Muscle layer of duodenum (tissue), 2 donors: ENCODE results near the gene MYH7.

ENCODE experiments used
- H3K27ac ChIP-seq: one replicate; pipeline ENCODE4 v1.7.0; 2013; ENCODE audit warnings: mild to moderate bottlenecking, low read length
- H3K27me3 ChIP-seq: one replicate; pipeline ENCODE4 v1.7.0; 2013; ENCODE audit warnings: low read depth, mild to moderate bottlenecking, control low read depth, low read length
- H3K36me3 ChIP-seq, 2 donors: one replicate each; pipeline ENCODE4 v1.7.0; 2013; ENCODE audit warnings: low read length in 2 of 2, control low read depth in 1 of 2, mild to moderate bottlenecking in 1 of 2; ENCODE audit not compliant: insufficient read depth in 2 of 2, control insufficient read depth in 1 of 2
- H3K4me1 ChIP-seq, 2 donors: one replicate each; pipeline ENCODE4 v1.7.0; 2013; ENCODE audit warnings: low read length in 2 of 2, mild to moderate bottlenecking in 2 of 2, control low read depth in 1 of 2, moderate library complexity in 1 of 2; ENCODE audit not compliant: insufficient read depth in 2 of 2, control insufficient read depth in 1 of 2
- H3K4me3 ChIP-seq, 2 donors: one replicate each; pipeline ENCODE4 v1.7.0; 2013; ENCODE audit warnings: low read length in 2 of 2, low read depth in 1 of 2, mild to moderate bottlenecking in 1 of 2
- H3K9me3 ChIP-seq, 2 donors: one replicate each; pipeline ENCODE4 v1.7.0; 2013; ENCODE audit warnings: low read length in 2 of 2, control low read depth in 1 of 2, mild to moderate bottlenecking in 1 of 2; ENCODE audit not compliant: control insufficient read depth in 1 of 2
- donor health status: healthy.

MYH7 gene

DNA sequence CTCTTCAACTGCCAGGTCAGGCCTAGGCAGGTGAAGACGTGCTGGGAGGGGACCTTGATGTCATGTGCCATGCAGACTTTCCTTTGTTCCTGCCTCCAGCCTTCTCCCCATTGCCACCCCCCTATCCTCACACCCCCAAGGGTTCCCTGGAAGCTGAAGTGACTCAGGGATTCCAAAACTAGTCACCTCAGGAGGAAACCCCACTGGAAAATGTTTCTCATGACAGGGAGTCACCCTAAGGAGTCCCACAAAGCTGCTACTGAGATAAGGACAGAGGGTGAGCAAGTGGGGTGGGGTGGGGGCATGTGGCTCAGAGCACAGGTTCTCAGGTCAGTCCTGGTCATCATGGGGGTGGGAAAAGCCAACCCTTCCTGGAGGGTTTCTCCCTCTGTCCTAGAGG, 65.2 kb downstream of the MYH7 start:
- Histone ChIP-seq H3K27me3 (no peaks in the 10 kb centered on the region), H3K9me3 (no peaks in the 10 kb centered on the region), H3K27ac (no peak overlapping the region), H3K36me3 (no peaks in the 10 kb centered on the region), H3K4me3 (no peak overlapping the region), H3K4me1 (peaks cover 3 to 12% of the 10 kb centered on the region in 2 donors)

DNA sequence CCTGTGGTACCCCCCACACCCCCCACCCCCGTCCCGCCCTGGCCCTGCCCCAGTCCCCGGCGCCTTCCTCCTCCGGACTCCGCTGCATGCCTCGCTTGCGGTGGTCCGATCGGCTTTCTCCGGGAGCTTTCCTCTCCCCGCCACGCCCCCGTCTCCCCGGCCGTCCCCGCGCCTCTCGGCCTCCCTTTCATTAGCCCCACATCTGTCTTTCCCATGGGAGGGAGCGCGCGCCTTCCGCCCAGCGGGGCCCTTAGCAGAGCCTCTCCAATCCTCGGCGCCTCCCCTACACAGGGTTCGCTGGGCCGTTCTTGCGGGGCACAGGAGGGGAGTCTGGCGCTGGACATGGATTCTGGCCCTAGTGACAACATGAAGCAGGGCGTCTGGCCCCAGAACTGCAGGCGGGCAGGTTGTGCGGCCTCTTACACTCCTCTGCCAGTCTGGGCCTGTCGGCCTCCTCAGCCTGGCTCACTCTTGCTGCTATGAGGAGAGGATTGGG, 69.0 kb downstream of the MYH7 start:
- H3K9me3 ChIP-seq, result no peaks in the 10 kb centered on the region
- peak overlapping the region in 1 of 2 donors; percentile 74 for H3K4me3 ChIP-seq
- peak overlapping the region; percentile 72 for H3K27ac ChIP-seq
- no peaks in the 10 kb centered on the region for H3K27me3 ChIP-seq
- peaks cover 0 to 6% of the 10 kb centered on the region in 2 donors for H3K36me3 ChIP-seq
- peaks cover 10 to 36% of the 10 kb centered on the region in 2 donors for H3K4me1 ChIP-seq

DNA sequence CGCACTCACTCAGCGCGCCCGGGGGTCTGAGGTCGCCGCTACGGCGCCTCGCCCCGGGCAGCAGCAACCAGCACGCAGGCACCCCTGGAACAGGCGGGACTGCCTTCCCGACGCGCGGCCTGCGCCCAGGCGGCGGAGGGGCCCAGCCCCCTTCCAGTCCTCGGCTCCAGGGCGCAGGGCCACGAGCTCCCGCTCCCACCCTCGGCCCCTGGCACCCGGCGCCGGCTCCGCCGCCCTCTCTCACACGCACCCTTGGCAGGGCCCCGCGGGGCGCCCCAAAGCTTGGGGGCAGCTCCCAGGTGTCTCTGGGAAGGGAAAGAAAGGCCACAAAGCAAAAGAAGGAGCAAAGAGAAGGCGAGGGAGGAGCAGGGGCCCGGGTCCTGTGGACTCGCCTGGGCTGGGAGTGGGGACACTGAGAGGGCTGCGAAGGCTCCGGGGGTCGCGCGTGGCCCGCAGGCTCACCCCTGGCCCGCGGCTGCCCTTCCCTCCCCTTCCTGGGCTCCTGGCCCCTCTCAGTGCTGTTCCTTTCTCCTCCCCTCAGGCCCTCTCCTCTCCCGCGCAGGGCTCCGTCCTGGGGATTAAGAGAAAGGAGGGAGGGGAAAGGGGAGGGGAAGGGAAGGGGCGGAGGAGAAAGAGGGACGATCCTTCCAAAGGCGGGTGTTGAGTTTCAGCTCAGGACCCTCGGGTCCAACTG, 69.6 kb downstream of the MYH7 start:
- H3K27me3 ChIP-seq, result no peaks in the 10 kb centered on the region
- peaks cover 10 to 41% of the 10 kb centered on the region in 2 donors for H3K4me1 ChIP-seq
- no peaks in the 10 kb centered on the region for H3K9me3 ChIP-seq
- peak overlapping the region; percentile 67 for H3K27ac ChIP-seq
- peak overlapping the region; percentile 16 to 74 for H3K4me3 ChIP-seq
- peaks cover 0 to 6% of the 10 kb centered on the region in 2 donors for H3K36me3 ChIP-seq

DNA sequence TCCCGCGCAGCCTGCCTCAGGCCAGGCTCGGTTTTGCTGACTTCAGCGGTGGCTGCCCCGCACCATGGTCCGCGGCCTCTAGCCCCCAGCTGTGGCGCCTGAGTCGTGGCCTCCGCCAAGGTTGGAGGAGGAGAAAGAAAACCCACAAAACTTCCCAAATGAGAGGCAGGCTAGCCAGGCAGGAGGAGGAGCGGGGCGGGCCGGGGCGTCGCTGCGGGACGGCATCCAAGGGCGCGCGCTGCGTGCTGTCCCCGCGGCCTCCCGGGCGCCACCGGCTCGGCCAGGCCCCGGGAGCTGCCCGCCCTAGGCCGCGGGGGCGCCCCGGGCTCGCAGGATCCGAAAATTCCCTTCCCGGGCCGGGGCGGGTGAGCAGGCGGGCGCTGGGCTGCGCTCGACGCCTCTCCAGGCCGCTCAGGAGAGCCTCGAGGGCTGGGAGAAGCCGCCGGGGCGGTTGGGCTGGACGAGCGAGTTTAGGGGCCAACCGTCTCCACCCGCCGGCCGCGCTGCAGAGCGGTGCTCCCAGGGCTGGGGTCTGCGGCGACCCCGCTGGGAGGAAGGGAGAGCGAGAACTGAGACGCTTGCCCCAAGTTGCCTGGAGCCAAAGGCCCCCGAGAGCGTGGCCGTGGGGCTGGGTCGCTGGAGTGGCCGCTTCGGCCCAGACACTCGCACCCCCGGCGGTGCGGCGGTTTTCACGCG, 70.3 kb downstream of the MYH7 start, which contains the start of gene EFS:
TSS of gene EFS (minus strand) at position 137 of the 696 bp plus-strand sequence. CDS start 147 bp downstream, outside the sequence.
- Histone ChIP-seq H3K27ac (peak within 1 kb of the TSS; percentile 86), H3K4me1 (peaks cover 10 to 46% of the 10 kb centered on the region in 2 donors), H3K9me3 (no peaks in the 10 kb centered on the region), H3K4me3 (peak within 1 kb of the TSS; percentile 57 to 74), H3K27me3 (no peaks in the 10 kb centered on the region), H3K36me3 (peaks cover 0 to 11% of the 10 kb centered on the region in 2 donors)

DNA sequence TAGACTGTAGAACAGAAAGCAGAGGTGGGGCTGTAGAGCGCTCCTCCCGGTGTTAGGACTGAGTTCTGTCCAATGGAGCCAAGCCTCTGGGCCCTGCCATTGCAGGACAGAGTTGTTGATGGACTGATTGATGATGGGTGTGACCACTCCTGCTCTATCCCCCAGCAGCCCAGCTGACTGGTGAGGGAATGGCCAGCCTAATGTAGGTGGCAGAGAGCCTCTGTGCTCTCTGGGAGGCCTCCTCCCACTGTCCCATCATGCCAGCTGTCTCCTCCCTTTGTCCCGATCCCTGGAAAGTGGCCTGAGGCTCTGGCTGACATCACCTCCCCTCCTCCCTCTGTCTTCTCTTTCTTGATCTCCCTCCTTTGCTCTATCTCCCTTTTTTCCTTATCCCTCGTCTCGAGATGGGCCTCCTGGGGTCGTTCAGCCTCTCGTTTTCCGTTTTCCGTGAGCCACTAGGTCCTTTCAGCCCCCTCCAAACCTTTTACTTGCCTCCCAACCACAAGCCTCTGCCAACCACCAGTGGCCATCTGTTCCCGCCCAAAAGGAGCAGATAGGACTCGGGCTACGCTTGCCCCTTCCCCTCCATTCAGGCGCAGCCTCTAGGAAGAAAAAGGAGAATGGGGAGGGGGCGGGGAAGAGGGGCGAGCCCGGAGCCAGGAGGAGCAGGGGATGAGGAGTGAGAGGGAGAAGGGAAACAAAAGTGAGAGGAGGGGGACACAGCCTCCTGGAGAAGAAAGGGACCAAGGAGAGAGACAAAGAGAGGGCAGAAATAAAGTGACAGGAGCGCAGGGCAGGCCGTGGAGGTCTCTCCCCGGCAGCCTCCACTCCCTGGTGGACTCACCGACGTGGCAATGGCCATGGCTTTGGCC, 71.1 kb downstream of the MYH7 start:
- peak overlapping the region; percentile 86 for H3K27ac ChIP-seq
- no peaks in the 10 kb centered on the region for H3K9me3 ChIP-seq
- H3K4me3 ChIP-seq, result peak overlapping the region; percentile 57 to 74
- H3K36me3 ChIP-seq, result peaks cover 0 to 19% of the 10 kb centered on the region in 2 donors
- H3K4me1 ChIP-seq, result peaks cover 10 to 54% of the 10 kb centered on the region in 2 donors
- no peaks in the 10 kb centered on the region for H3K27me3 ChIP-seq
